Measurements from ENCODE around the gene ZC3H15.
"Not testable (repeated sequence)": the region's sequence is repeated elsewhere in the genome, so short reads cannot be mapped to it uniquely, and the experiment has no call there.

Gene ZC3H15

GRCh38 chr2:186456941-186457340 lies 29.1 kb upstream of the ZC3H15 start:
- TF ChIP-seq CTCF (IDR thresholded peaks at IDR 0.05; ENCODE audit: extremely low read depth, missing control alignments): no peak
- DNase-seq (ENCODE audit: low spot score): no peak

GRCh38 chr2:186457908-186458307 lies 28.2 kb upstream of the ZC3H15 start:
- no peak for TF ChIP-seq CTCF (IDR thresholded peaks at IDR 0.05; ENCODE audit: extremely low read depth, missing control alignments)
- DNase-seq (ENCODE audit: low spot score): no peak

GRCh38 chr2:186459009-186459408 lies 27.1 kb upstream of the ZC3H15 start:
- TF ChIP-seq CTCF (IDR thresholded peaks at IDR 0.05; ENCODE audit: extremely low read depth, missing control alignments): no peak
- DNase-seq (ENCODE audit: low spot score): no peak

- no peak for DNase-seq (ENCODE audit: low spot score)
- TF ChIP-seq CTCF (IDR thresholded peaks at IDR 0.05; ENCODE audit: extremely low read depth, missing control alignments): no peak
Observed at GRCh38 chr2:186460465-186460864, 25.6 kb upstream of the ZC3H15 start.

- DNase-seq (ENCODE audit: low spot score): no peak
- TF ChIP-seq CTCF (IDR thresholded peaks at IDR 0.05; ENCODE audit: extremely low read depth, missing control alignments): no peak
Observed at GRCh38 chr2:186466743-186467142, 19.3 kb upstream of the ZC3H15 start.

- no peak for DNase-seq (ENCODE audit: low spot score)
- TF ChIP-seq CTCF (IDR thresholded peaks at IDR 0.05; ENCODE audit: extremely low read depth, missing control alignments): no peak
Observed at GRCh38 chr2:186467421-186467820, 18.6 kb upstream of the ZC3H15 start.

- DNase-seq (ENCODE audit: low spot score): not testable (repeated sequence)
Observed at GRCh38 chr2:186472722-186473493, 13.2 kb upstream of the ZC3H15 start.

GRCh38 chr2:186474239-186474638 lies 11.8 kb upstream of the ZC3H15 start:
- not testable (repeated sequence) for DNase-seq (ENCODE audit: low spot score)

Measured in GM20000 (cell line).